NCI-H1930 (cell line): ENCODE data around the gene EPHA6.
A peak's percentile ranks its signal among the peaks of the same experiment; 100 is the strongest.

Experiments used
- DNase-seq, 2 experiments: peaks; one replicate each; lab custom pipeline; 2025; lab: John Stamatoyannopoulos, UW

Gene EPHA6

GRCh38 chr3:97277708-97278107 lies 463.3 kb downstream of the EPHA6 start:
- DNase-seq: no peak

GRCh38 chr3:97278506-97278905 lies 464.1 kb downstream of the EPHA6 start:
- DNase-seq: no peak

DNA sequence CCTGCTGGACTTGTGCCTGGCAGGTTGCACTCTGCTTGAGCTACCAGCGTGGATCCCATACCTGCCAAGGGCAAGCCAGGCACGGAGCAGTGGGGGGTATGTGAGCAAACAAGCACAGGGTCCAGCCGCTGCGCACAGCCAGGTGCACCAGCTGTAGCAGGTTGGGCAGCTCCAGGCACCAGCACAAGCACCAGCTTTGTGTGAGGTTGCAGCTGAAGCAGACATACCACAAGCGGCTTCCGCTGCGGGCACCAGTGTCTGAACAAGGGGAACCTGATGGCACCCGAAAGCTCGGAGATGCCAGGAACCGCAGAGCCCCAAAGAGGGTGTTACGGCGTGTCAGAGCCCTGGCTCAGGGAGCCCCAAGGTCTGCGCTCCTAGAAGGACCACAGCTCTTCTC lies 477.5 kb downstream of the EPHA6 start:
- DNase-seq: no peak

DNA sequence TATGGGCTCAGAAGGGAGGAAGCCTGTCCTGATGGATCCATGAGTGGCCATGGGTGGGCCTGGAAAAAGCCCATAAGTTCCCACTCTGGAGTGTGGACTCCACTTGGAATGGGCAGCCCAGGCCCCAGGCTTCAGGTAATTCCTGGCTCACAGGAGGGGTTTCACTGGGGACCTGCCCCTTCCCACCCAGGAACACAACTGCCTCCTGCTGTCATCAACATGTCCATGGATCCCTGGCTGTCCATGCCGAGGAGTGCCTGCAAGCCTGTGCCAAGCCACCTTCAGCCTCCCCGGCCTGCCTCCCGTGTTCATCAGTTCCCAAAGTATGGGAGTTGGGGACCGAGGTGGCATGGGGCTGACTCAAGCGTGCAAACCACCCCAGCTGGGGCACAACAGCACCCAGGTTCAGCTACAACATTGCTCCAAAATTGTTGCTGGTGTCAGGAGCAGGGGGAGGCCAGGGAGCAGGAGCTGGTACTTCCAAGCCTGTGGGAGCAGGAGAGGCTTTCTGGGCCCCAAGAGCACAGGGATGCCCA lies 479.3 kb downstream of the EPHA6 start:
- no peak for DNase-seq

DNA sequence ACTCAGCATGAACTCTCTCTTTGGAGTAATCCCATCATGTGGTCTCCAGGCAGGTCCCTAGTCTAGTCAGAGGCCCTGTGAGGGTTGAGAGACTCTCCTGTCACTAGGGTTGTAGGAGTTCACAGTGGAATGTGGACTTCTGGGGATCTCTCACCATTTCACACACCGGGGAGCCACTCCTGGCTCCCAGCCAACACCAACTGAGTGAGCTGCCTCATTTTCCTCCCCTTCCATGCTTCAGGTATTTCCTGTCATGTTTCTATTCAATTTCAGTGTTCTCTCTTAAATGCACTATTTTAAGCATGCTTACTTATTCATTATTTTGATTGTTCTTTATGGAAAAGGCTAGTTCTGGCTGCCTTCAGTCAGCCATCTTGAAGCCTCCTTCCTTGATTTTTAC lies 482.6 kb downstream of the EPHA6 start:
- DNase-seq: no peak

- DNase-seq: no peak
These were observed 486.7 kb downstream of the EPHA6 start for GRCh38 chr3:97301114-97301513.

GRCh38 chr3:97306226-97306625 lies 491.8 kb downstream of the EPHA6 start:
- DNase-seq: no peak

GRCh38 chr3:97338375-97338774 lies 524.0 kb downstream of the EPHA6 start:
- DNase-seq: no peak

- no peak for DNase-seq
These were observed 526.5 kb downstream of the EPHA6 start for GRCh38 chr3:97340940-97341339.

DNA sequence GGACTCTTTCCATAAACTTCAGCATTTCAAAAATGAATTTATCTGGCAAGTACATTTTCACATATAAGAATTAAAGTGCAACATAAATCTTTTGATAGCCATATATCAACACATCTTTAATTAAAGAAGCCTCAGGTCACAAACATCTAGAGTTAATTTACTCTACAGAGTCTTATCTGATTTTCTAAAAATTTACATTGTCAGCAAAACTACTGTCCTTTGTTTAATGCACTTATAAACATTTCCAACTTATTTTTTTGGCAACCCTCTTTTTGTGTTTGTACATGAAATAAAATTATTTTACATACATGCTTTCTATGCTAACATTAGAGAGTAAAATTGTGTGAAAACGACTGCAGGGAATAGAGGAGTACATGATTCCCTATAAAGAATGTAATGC lies 533.4 kb downstream of the EPHA6 start:
- DNase-seq: no peak

DNA sequence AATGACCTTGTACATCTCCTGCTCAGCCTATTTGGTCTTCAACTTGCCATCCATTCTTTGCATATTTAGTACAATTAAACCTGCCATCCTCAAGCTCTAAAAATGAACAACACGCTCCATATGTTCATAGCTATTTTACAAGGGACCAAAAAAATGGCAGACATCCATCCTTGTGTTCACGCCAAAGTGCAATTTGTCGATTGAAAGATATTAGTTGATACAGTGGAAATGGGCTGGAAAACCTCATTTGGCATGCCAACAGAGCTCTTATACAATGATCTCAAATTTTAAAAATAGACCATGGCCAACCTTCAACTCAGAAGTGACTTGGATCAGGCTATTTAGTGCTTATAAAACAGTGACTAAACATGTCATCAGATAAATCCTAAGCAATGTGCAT lies 536.6 kb downstream of the EPHA6 start:
- DNase-seq: no peak

DNA sequence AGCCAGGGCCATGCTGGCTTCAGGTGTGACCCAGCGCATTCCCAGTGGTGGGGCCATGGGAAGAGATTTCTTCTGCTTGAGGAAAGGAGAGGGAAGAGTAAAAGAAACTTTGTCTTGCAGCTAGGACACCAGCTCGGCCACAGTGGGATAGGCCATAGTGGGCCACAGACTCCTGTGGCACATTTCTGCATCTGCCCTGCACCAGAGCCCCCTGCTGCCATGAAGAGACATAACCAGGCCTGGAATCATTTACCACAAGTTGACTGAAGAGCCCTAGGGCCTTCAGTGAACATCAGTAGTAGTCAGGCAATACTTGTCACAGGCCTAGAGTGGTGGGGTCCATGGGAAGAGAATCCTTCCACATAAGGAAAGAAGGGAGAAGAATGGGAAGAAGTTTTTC lies 538.8 kb downstream of the EPHA6 start:
- no peak for DNase-seq

DNA sequence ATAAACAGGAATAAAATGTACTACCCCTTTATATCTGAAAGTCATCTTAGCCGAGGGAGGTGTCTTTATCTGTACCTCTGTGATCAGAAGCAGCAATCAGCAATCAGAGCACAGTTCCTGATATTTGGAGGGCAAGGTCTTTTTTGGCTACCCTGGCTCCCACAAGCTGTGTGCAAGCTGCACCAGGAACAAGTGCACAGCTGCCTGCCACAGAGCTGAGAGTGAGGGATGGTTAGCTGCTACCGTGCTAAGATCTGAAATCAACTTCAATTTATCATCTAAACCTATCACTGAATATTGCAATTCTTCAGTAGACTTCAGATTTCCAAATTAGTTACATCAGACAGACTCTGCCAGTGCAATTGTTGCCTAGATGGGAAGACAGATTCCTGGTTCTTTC lies 545.6 kb downstream of the EPHA6 start:
- no peak for DNase-seq

DNA sequence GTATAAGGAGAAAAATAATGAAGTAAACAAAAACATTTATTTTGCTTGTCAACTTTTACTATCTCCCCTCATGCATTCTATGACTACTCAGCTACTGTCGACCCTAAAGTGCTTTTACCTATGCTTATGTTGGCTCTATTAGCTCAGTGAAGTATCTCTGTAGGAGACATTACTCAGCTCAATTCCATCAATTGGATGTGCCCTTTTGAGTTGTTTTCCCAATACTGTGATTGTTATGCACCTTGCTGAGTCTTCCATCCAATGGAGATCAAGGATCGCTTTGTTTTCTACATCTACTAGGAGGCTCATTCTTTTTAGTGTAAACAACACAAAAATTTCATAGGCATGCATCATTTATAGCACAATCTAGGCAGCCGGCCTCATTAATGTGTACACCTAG lies 546.4 kb downstream of the EPHA6 start:
- no peak for DNase-seq

DNA sequence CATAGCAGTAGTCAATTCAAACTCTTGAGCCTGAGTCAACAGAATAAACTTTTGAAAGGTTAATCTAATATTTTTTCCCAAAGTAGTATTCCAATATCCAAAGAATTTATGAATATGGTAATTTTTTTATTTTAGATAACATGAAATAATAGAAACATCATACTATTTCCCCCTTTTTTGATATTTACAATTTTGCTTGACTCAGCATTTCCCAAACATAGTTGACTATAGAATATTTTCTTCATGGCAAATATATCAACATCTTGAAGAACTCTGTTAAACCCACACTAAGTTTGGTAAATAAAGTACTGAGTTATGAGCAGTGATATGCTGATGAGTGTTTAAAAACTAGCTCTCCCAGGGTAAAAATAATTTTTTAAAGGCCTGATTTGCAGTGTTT lies 570.2 kb downstream of the EPHA6 start:
- DNase-seq: no peak

DNA sequence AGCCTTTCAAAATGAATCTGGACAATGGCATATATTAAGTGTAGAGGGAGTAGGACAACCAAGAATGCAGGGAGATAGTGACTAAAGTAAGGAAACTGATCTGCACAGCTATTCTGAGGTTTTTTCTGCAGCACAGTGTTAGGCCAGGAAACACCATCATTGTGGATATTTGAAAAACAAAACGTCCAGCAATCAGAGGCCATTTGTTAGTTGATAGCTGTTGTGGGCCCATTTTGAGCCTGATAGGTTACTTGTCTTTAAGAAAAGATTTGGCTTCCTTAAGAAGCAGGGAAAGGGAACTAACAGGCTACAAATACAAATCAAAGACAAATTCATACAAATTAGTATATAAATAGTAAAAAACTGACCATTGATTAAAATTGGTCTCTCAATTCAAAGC lies 574.4 kb downstream of the EPHA6 start:
- no peak for DNase-seq

- peak; percentile 84 to 92 for DNase-seq
These were observed 575.5 kb downstream of the EPHA6 start for GRCh38 chr3:97389936-97390335.

GRCh38 chr3:97391167-97391566 lies 576.8 kb downstream of the EPHA6 start:
- no peak for DNase-seq

GRCh38 chr3:97409612-97410011 lies 595.2 kb downstream of the EPHA6 start:
- no peak for DNase-seq

DNA sequence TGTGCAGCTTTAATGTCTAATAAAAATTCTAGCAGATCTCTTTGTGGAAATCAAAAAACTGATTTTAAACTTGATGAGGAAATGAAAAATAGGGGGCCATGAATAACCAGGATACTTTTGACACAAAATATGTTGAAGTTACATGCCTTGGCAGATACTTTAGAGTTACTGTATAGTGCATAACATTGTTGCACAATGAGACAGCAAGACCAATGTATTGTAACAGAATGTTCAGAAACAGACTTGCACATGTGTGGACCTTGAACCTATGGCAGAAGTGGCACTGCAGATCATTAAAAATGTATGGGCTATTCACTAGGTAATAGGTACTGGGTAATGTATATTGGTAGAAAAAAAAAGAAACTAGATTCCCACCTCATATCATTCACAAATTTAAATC lies 607.2 kb downstream of the EPHA6 start:
- DNase-seq: no peak

GRCh38 chr3:97425002-97425401 lies 610.6 kb downstream of the EPHA6 start:
- DNase-seq: no peak

DNA sequence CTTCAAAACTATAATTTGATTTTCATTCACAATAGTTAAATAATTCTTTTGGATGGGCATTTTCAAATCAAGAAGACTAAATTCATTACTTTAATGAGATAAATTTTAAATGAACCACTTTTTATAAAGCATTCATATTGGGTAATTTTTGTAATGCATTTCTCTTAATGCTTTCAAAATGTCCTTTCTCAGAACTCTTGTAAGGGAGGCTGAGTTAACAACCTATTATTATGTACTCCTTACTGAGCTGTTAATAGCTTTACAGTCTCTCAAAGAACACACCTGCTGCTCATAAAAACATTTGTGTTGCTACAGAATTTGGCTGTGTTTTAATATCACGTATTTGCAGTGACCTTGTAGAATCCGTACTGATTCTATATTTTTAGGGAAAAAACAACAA lies 616.2 kb downstream of the EPHA6 start:
- peak; percentile 49 for DNase-seq

GRCh38 chr3:97432914-97433313 lies 618.5 kb downstream of the EPHA6 start:
- DNase-seq: no peak

DNA sequence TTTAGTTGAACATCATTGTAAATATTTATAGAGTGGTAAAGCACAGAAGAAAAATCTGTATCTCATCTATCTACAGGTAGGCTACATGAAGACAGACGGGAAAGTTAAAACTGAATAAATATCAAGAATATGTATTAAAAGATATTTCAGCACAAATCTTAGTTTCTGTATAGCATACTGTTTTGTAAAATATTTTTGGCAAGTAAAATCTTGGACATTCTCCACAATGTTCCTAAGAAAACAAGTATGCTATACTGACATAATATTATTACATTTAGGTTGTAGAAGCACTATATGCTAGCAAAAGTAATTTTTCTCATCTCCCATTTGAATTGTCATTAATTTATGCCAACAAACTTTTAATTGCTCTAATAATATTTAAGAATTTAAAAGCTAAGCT lies 623.7 kb downstream of the EPHA6 start:
- DNase-seq: no peak

DNA sequence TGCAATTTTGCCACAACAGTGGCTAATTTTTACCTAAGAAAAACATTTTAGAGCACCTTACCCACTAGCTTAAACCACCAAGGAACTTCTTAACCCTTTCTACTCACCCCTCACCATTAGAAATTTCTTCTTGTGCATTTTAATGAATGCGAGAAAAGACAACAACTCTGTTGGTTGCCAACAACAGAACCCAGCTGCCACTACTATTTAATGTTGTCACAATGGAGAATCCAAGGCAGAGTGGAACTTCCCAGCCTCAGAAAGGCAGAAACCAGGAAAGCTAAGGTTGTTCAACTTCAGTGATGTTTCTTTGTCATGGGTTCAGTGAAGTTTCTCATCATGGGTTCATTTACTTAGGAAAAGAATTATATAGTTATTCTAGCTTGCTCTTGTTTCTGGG lies 625.0 kb downstream of the EPHA6 start:
- no peak for DNase-seq
